ENCODE results near the gene SCLT1. TPM values are rescaled to one million over a fixed set of nuclear protein-coding genes. Genes with fewer than 3 reads are reported as not detected.
"Not testable (repeated sequence)": the region's sequence is repeated elsewhere in the genome, so short reads cannot be mapped to it uniquely, and the experiment has no call there.

The SCLT1 gene
- total RNA-seq, 2 donors from 2014 or later = 6.9 to 8.9 TPM

- H3K27me3 ChIP-seq = no peaks in the 10 kb centered on the region
- peaks cover 0 to 7% of the 10 kb centered on the region in 2 donors for H3K9me3 ChIP-seq
- H3K4me1 ChIP-seq = no peaks in the 10 kb centered on the region
- no peak overlapping the region for H3K27ac ChIP-seq
- no peak for DNase-seq (ENCODE audit: low spot score)
- no peak overlapping the region for H3K4me3 ChIP-seq
- TF ChIP-seq, protein P1, sequence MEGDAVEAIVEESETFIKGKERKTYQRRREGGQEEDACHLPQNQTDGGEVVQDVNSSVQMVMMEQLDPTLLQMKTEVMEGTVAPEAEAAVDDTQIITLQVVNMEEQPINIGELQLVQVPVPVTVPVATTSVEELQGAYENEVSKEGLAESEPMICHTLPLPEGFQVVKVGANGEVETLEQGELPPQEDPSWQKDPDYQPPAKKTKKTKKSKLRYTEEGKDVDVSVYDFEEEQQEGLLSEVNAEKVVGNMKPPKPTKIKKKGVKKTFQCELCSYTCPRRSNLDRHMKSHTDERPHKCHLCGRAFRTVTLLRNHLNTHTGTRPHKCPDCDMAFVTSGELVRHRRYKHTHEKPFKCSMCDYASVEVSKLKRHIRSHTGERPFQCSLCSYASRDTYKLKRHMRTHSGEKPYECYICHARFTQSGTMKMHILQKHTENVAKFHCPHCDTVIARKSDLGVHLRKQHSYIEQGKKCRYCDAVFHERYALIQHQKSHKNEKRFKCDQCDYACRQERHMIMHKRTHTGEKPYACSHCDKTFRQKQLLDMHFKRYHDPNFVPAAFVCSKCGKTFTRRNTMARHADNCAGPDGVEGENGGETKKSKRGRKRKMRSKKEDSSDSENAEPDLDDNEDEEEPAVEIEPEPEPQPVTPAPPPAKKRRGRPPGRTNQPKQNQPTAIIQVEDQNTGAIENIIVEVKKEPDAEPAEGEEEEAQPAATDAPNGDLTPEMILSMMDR (IDR thresholded peaks at IDR 0.05) = no peak
- no peaks in the 10 kb centered on the region for H3K36me3 ChIP-seq
These were observed 35.8 kb upstream of the SCLT1 start for GRCh38 chr4:129129143-129129542.

GRCh38 chr4:129126614-129127013, 33.3 kb upstream of the SCLT1 start:
- not testable (repeated sequence) for H3K9me3 ChIP-seq; H3K4me1 ChIP-seq; H3K4me3 ChIP-seq; H3K27me3 ChIP-seq; H3K36me3 ChIP-seq; H3K27ac ChIP-seq; DNase-seq (ENCODE audit: low spot score)

GRCh38 chr4:129117705-129118104, 24.4 kb upstream of the SCLT1 start:
- Histone ChIP-seq H3K27me3 (no peaks in the 10 kb centered on the region), H3K27ac (no peak overlapping the region), H3K4me1 (no peaks in the 10 kb centered on the region), H3K4me3 (no peak overlapping the region), H3K36me3 (no peaks in the 10 kb centered on the region), H3K9me3 (no peaks in the 10 kb centered on the region)
- DNase-seq (ENCODE audit: low spot score) = no peak
- TF ChIP-seq, protein P1 (IDR thresholded peaks at IDR 0.05) = no peak

DNA sequence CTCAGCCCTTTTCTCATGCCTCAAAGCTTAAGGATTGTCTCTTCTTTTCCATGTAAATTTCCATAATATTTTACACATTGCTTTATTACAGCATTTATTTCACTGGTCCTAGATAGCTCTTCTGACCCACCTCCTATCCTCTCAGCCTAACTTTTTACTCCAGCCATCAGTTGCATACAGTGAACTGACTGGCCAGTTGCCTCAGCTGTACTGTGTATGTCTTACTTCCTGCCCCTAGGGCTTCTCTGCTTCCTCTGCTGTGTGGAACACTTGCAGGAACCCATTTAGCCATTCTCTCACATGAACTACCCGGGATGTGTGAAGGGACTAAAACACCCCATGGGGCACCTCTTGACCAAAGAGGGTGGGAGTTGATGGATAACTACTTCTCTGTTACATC, 20.6 kb upstream of the SCLT1 start:
- Histone ChIP-seq H3K4me3 (no peak overlapping the region), H3K27ac (no peak overlapping the region), H3K9me3 (no peaks in the 10 kb centered on the region), H3K36me3 (no peaks in the 10 kb centered on the region), H3K27me3 (no peaks in the 10 kb centered on the region), H3K4me1 (peaks cover 0 to 14% of the 10 kb centered on the region in 2 donors)
- no peak for DNase-seq (ENCODE audit: low spot score)
- TF ChIP-seq, protein P1 (IDR thresholded peaks at IDR 0.05) = no peak

DNA sequence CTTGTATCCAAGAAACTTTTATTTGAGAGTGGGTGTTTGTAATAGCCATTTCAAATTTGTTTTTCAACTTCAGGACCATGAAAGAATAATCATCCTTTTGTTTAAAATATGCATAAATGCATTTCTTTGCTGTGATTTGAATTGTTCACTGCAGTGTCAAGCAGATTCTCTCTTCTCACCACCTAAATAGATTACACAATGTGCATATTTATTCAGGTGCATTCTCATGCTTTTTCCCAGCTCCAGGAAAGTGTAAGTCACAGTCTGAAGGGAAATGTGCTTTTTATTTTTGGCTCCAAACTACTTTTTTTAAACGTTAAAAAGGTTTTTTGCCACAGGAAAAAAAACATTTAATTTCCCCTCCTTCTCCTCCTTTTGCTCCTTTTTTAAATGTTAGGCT, 20.1 kb upstream of the SCLT1 start:
- Histone ChIP-seq H3K4me3 (no peak overlapping the region), H3K36me3 (no peaks in the 10 kb centered on the region), H3K27me3 (no peaks in the 10 kb centered on the region), H3K9me3 (no peaks in the 10 kb centered on the region), H3K27ac (no peak overlapping the region), H3K4me1 (peaks cover 0 to 14% of the 10 kb centered on the region in 2 donors)
- no peak for DNase-seq (ENCODE audit: low spot score)
- TF ChIP-seq, protein P1 (IDR thresholded peaks at IDR 0.05) = no peak

- no peak overlapping the region for H3K4me3 ChIP-seq
- TF ChIP-seq, protein P1 (IDR thresholded peaks at IDR 0.05) = no peak
- no peaks in the 10 kb centered on the region for H3K36me3 ChIP-seq
- H3K9me3 ChIP-seq = no peaks in the 10 kb centered on the region
- DNase-seq (ENCODE audit: low spot score) = no peak
- H3K27me3 ChIP-seq = no peaks in the 10 kb centered on the region
- no peak overlapping the region for H3K27ac ChIP-seq
- H3K4me1 ChIP-seq = peaks cover 0 to 14% of the 10 kb centered on the region in 2 donors
These were observed 18.6 kb upstream of the SCLT1 start for GRCh38 chr4:129111919-129112318.

All from right atrium auricular region (tissue), 2 donors.